ENCODE results near the gene WFDC10A.

The WFDC10A gene

DNA sequence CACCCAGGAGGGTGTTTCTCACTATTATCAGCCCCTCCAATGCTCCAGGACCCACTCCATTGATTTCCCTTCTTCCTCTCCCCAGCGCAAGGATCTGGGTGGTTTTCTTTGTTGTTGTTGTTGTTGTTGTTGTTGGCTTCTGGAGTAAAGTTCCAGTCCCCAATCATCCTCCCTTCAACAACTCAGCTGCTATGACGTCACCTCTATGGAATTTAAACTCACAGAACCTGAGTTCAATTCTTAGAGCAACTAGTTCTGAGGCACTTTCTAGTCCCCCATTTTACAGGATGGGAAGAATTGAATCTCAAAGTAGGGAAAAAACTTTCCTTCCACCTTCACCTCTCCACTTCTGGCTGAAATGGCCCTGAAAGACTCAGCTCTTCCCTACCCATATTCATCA lies 40.7 kb upstream of the WFDC10A start:
- no peak overlapping the region for H3K27ac ChIP-seq
- no peak overlapping the region for H3K4me2 ChIP-seq

DNA sequence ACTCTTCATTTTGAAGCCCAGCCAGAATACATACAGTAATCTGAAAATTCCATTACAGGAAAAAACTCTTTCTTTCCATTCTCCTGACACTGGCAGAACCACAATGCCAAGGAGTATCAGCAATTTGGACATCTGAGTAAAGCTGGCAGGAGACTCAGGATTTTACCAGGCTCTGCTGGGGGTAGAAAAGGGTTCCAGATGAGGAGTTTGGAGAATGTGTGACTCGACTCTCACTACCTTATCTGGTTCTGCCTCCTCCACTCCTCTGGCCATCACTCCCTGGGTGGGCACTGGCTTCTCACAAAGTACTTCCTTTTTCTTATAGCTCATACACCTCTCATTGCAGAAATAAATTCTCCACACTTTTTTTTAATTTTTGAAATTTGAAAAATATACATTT lies 39.8 kb upstream of the WFDC10A start:
- no peaks in the 10 kb centered on the region for H4K20me1 ChIP-seq (ENCODE audit: insufficient read depth)
- H3K79me2 ChIP-seq (ENCODE audit: insufficient read depth, low read depth) = no peaks in the 10 kb centered on the region
- no peak overlapping the region for H2AFZ ChIP-seq (ENCODE audit: low read depth)
- H3K27ac ChIP-seq = no peak overlapping the region
- TF ChIP-seq, protein P1, sequence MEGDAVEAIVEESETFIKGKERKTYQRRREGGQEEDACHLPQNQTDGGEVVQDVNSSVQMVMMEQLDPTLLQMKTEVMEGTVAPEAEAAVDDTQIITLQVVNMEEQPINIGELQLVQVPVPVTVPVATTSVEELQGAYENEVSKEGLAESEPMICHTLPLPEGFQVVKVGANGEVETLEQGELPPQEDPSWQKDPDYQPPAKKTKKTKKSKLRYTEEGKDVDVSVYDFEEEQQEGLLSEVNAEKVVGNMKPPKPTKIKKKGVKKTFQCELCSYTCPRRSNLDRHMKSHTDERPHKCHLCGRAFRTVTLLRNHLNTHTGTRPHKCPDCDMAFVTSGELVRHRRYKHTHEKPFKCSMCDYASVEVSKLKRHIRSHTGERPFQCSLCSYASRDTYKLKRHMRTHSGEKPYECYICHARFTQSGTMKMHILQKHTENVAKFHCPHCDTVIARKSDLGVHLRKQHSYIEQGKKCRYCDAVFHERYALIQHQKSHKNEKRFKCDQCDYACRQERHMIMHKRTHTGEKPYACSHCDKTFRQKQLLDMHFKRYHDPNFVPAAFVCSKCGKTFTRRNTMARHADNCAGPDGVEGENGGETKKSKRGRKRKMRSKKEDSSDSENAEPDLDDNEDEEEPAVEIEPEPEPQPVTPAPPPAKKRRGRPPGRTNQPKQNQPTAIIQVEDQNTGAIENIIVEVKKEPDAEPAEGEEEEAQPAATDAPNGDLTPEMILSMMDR (conservative IDR thresholded peaks at IDR 0.05; ENCODE audit: low read depth, low read length) = no peak
- no peaks in the 10 kb centered on the region for H3K4me1 ChIP-seq (ENCODE audit: low read depth, poor library complexity, severe bottlenecking)
- no peaks in the 10 kb centered on the region for H3K27me3 ChIP-seq (ENCODE audit: insufficient read depth, low read depth)
- no peak overlapping the region for H3K9ac ChIP-seq
- no peaks in the 10 kb centered on the region for H3K36me3 ChIP-seq (ENCODE audit: insufficient read depth)
- no peak overlapping the region for H3K4me3 ChIP-seq (IDR thresholded peaks at IDR 0.05; ENCODE audit: insufficient read depth, low read depth, low read length)
- no peak overlapping the region for H3K4me2 ChIP-seq

More for the DNA sequence above, 40.7 kb upstream of the WFDC10A start:
- no peaks in the 10 kb centered on the region for H4K20me1 ChIP-seq (ENCODE audit: insufficient read depth)
- H2AFZ ChIP-seq (ENCODE audit: low read depth) = no peak overlapping the region
- no peaks in the 10 kb centered on the region for H3K36me3 ChIP-seq (ENCODE audit: insufficient read depth)
- H3K4me3 ChIP-seq (IDR thresholded peaks at IDR 0.05; ENCODE audit: insufficient read depth, low read depth, low read length) = no peak overlapping the region
- no peaks in the 10 kb centered on the region for H3K27me3 ChIP-seq (ENCODE audit: insufficient read depth, low read depth)
- no peak overlapping the region for H3K9ac ChIP-seq
- TF ChIP-seq, protein P1 (conservative IDR thresholded peaks at IDR 0.05; ENCODE audit: low read depth, low read length) = no peak
- H3K4me1 ChIP-seq (ENCODE audit: low read depth, poor library complexity, severe bottlenecking) = no peaks in the 10 kb centered on the region
- no peaks in the 10 kb centered on the region for H3K79me2 ChIP-seq (ENCODE audit: insufficient read depth, low read depth)

DNA sequence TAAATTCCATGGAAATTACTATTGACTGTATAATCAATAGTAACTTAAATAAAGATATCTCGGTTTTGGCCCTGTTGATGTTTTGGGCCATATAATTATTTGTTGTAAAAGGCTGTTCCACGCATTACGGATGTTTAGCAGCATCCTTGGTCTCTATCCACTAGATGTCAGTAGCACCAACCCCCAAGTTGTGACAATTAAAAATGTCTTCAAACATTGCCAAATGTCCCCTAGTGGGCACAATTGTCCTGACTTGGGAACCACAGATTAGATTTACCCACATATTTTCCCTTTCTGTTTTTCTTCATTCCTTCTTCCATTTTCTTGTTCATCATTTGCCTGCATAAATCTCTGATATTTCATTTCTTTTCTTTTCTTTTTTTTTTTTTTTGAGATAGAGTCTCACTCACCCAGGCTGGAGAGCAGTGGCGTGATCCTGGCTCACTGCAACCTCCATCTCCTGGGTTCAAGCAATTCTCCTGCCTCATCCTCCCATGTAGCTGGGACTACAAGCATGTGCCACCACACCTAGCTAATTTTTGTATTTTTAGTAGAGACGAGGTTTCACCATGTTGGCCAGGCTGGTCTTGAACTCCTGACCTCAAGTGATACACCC lies 36.9 kb upstream of the WFDC10A start:
- H3K9ac ChIP-seq = no peak overlapping the region
- H2AFZ ChIP-seq (ENCODE audit: low read depth) = no peak overlapping the region
- H3K27ac ChIP-seq = no peak overlapping the region
- no peak overlapping the region for H3K4me3 ChIP-seq (IDR thresholded peaks at IDR 0.05; ENCODE audit: insufficient read depth, low read depth, low read length)
- TF ChIP-seq, protein P1 (conservative IDR thresholded peaks at IDR 0.05; ENCODE audit: low read depth, low read length) = peak; percentile 83
- H3K4me1 ChIP-seq (ENCODE audit: low read depth, poor library complexity, severe bottlenecking) = no peaks in the 10 kb centered on the region
- H4K20me1 ChIP-seq (ENCODE audit: insufficient read depth) = no peaks in the 10 kb centered on the region
- H3K4me2 ChIP-seq = no peak overlapping the region
- H3K79me2 ChIP-seq (ENCODE audit: insufficient read depth, low read depth) = no peaks in the 10 kb centered on the region
- no peaks in the 10 kb centered on the region for H3K36me3 ChIP-seq (ENCODE audit: insufficient read depth)
- H3K27me3 ChIP-seq (ENCODE audit: insufficient read depth, low read depth) = no peaks in the 10 kb centered on the region

DNA sequence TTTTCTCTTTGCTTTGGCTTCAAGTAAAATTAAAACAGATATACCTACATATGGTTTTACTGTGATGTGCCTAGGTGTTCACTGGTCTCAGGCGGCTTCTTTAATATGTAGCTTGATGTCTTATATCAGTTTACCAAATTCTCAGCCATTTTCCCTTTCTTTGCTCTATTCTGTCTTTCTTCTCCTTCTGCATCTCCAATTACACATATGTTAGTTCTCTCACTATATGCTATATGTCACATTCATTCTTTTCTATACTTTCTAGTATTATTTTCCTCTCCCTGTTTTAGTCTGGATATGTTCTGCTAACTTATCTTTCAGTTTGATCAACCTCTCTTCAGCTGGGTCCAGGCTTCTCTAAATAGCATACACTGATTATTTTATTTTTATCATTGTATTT lies 36.0 kb upstream of the WFDC10A start:
- H3K36me3 ChIP-seq (ENCODE audit: insufficient read depth) = no peaks in the 10 kb centered on the region
- no peaks in the 10 kb centered on the region for H3K27me3 ChIP-seq (ENCODE audit: insufficient read depth, low read depth)
- no peak overlapping the region for H3K4me2 ChIP-seq
- no peak overlapping the region for H3K4me3 ChIP-seq (IDR thresholded peaks at IDR 0.05; ENCODE audit: insufficient read depth, low read depth, low read length)
- no peaks in the 10 kb centered on the region for H4K20me1 ChIP-seq (ENCODE audit: insufficient read depth)
- TF ChIP-seq, protein P1 (conservative IDR thresholded peaks at IDR 0.05; ENCODE audit: low read depth, low read length) = no peak
- H3K4me1 ChIP-seq (ENCODE audit: low read depth, poor library complexity, severe bottlenecking) = no peaks in the 10 kb centered on the region
- H3K79me2 ChIP-seq (ENCODE audit: insufficient read depth, low read depth) = no peaks in the 10 kb centered on the region
- H3K27ac ChIP-seq = no peak overlapping the region
- H3K9ac ChIP-seq = no peak overlapping the region
- no peak overlapping the region for H2AFZ ChIP-seq (ENCODE audit: low read depth)
